K562 (cell line): ENCODE measurements around the gene ETS2. TPM values are rescaled to one million over a fixed set of nuclear protein-coding genes. Genes with fewer than 3 reads are reported as not detected.

Experiments
- C11orf30 ChIP-seq: fragments of 450-650 bp; IDR thresholded peaks from 2 replicates; pipeline ENCODE4 v1.6.1; 2016; ENCODE audit warnings: low read depth, mild to moderate bottlenecking
- CBFA2T3 ChIP-seq: fragments of 450-650 bp; IDR thresholded peaks from 2 replicates; pipeline ENCODE4 v1.6.1; 2017
- CEBPG ChIP-seq, 3 experiments: fragments of 200-800 bp in 1 of 3; sonication (Bioruptor generic) in 1 of 3; sonication (generic) in 1 of 3; formaldehyde crosslinking in 1 of 3; IDR thresholded peaks in 2 of 3; conservative IDR thresholded peaks in 1 of 3; 2 replicates each; pipeline versions ENCODE4 v1.6.1 to v1.8.0; 2016 to 2022; ENCODE audit warnings: missing compliant biosample characterization in 2 of 3, missing genetic modification characterization in 2 of 3, mild to moderate bottlenecking in 1 of 3, missing genetic modification reagents in 1 of 3
- EGR1 ChIP-seq: fragments of 450-650 bp; conservative IDR thresholded peaks from 2 replicates; pipeline ENCODE4 v1.6.1; 2017; ENCODE audit warnings: mild to moderate bottlenecking
- FOXM1 ChIP-seq, 2 experiments: fragments of 450-650 bp in 1 of 2; sonication (generic) in 1 of 2; formaldehyde crosslinking in 1 of 2; IDR thresholded peaks; 2 replicates each; pipeline versions ENCODE4 v1.6.1 to v1.9.0; 2017 to 2022; ENCODE audit warnings: low read depth in 2 of 2, mild to moderate bottlenecking in 2 of 2, missing genetic modification reagents in 1 of 2, moderate library complexity in 1 of 2
- FUS ChIP-seq: fragments of 200-400 bp; formaldehyde crosslinking; optimal IDR thresholded peaks from 2 replicates; pipeline ENCODE3; 2017; ENCODE audit warnings: low read depth, low read length
- ILK ChIP-seq: fragments of 450-650 bp; IDR thresholded peaks from 2 replicates; pipeline ENCODE4 v1.6.1; 2016; ENCODE audit warnings: missing genetic modification characterization, low read depth, mild to moderate bottlenecking, missing compliant biosample characterization, moderate library complexity, borderline replicate concordance
- PTBP1 ChIP-seq: fragments of 200-400 bp; formaldehyde crosslinking; IDR thresholded peaks from 2 replicates; pipeline ENCODE4 v1.6.1; 2017; ENCODE audit warnings: low read depth, low read length
- RCOR1 ChIP-seq, 2 experiments: IDR thresholded peaks; 2 replicates each; pipeline ENCODE4 v1.6.1; 2012; ENCODE audit warnings: low read depth in 2 of 2, low read length in 2 of 2, borderline replicate concordance in 1 of 2, improper control_type of control experiment in 1 of 2
- RFX1 ChIP-seq: fragments of 450-650 bp; IDR thresholded peaks from 2 replicates; pipeline ENCODE4 v1.6.1; 2016; ENCODE audit warnings: mild to moderate bottlenecking, moderate library complexity
- RHOXF2B ChIP-seq: fragments of 250-450 bp; sonication (Bioruptor Pico); conservative IDR thresholded peaks from 2 replicates; pipeline ENCODE4 v1.5.1; 2021
- TCF3 ChIP-seq: sonication (generic); formaldehyde crosslinking; IDR thresholded peaks from 2 replicates; pipeline ENCODE4 v1.4.0; 2020; ENCODE audit warnings: mild to moderate bottlenecking, missing genetic modification reagents
- TFAM ChIP-seq: fragments of 250-450 bp; sonication (Bioruptor Pico); conservative IDR thresholded peaks from 2 replicates; pipeline ENCODE4 v1.5.0; 2021; ENCODE audit warnings: mild to moderate bottlenecking, moderate library complexity
- XRCC5 ChIP-seq: fragments of 200-400 bp; formaldehyde crosslinking; IDR thresholded peaks from 2 replicates; pipeline ENCODE4 v1.6.1; 2017; ENCODE audit warnings: low read depth, mild to moderate bottlenecking, low read length
- YY1 ChIP-seq, 3 experiments: IDR thresholded peaks; 2 replicates each; pipeline ENCODE4 v1.6.1; 2011; ENCODE audit warnings: low read length in 2 of 3, mild to moderate bottlenecking in 2 of 3, moderate library complexity in 2 of 3, borderline replicate concordance in 1 of 3, control low read depth in 1 of 3, low read depth in 1 of 3; ENCODE audit not compliant: insufficient read depth in 3 of 3, insufficient replicate concordance in 2 of 3, control insufficient read depth in 1 of 3, insufficient read length in 1 of 3; ENCODE audit errors: extremely low read depth in 1 of 3
- ZNF143 ChIP-seq: sonication (generic); formaldehyde crosslinking; IDR thresholded peaks from 2 replicates; pipeline ENCODE4 v1.9.0; 2022; ENCODE audit warnings: mild to moderate bottlenecking, missing genetic modification reagents
- ZNF24 ChIP-seq: fragments of 450-650 bp; IDR thresholded peaks from 2 replicates; pipeline ENCODE4 v1.6.1; 2016
- ZNF354B ChIP-seq: fragments of 250-450 bp; sonication (Bioruptor Pico); IDR thresholded peaks from 2 replicates; pipeline ENCODE4 v1.4.0; 2020
- ZNF384 ChIP-seq: IDR thresholded peaks from 2 replicates; pipeline ENCODE4 v1.6.1; 2012; ENCODE audit warnings: low read depth, low read length, improper control_type of control experiment
- ZNF584 ChIP-seq: fragments of 200-800 bp; sonication (Bioruptor generic); IDR thresholded peaks from 2 replicates; pipeline ENCODE4 v1.6.1; 2016; ENCODE audit warnings: low read depth, mild to moderate bottlenecking, missing genetic modification characterization, missing compliant biosample characterization
- ZSCAN32 ChIP-seq: fragments of 450-650 bp; formaldehyde crosslinking; IDR thresholded peaks from 2 replicates; pipeline ENCODE4 v1.4.0; 2020; ENCODE audit warnings: mild to moderate bottlenecking, moderate library complexity
- polyA plus RNA-seq, 8 experiments: library from polyadenylated mRNA; depleted of rRNA in 4 of 8; stranded (reverse) in 5 of 8; unstranded in 3 of 8; fragments of >200 nt; fragmentation: Nextera tagmentation in 2 of 8; fragmentation: Illumina TruSeq in 1 of 8; extraction: Ambion mirVana in 2 of 8; extraction: Trizol in 1 of 8; gene quantifications; 2 replicates each; pipeline versions ENCODE4 v1.2.1 to v1.2.3, GENCODE V29; 2011 to 2014; ENCODE audit warnings: inconsistent platforms in 1 of 8, missing spikeins in 1 of 8
- total RNA-seq, 7 experiments: library from RNA; depleted of rRNA in 6 of 7; stranded (reverse); fragments of >200 nt in 6 of 7; fragmentation: Illumina TruSeq in 2 of 7; extraction: Trizol in 2 of 7; gene quantifications; 2 replicates each; pipeline versions ENCODE4 v1.2.1 to v1.2.3, GENCODE V29; 2011 to 2021; ENCODE audit warnings: low replicate concordance in 1 of 7
- TF ChIP-seq, protein P1 (sequence below): sonication (generic); IDR thresholded peaks from 2 replicates; pipeline ENCODE4 v1.6.1; 2016
- TF ChIP-seq, protein P2 (sequence below): fragments of 250-450 bp; sonication (Bioruptor Pico); IDR thresholded peaks from 2 replicates; pipeline ENCODE4 v1.8.0; 2021; ENCODE audit warnings: moderate library complexity, mild to moderate bottlenecking, inconsistent platforms

ETS2 gene
- total and polyA plus RNA-seq, 9 of the 15 experiments (the other 6 are each of a cell fraction or from before 2014, with no cell fraction given): 1.7 to 24.4 (median 12.2) TPM

DNA sequence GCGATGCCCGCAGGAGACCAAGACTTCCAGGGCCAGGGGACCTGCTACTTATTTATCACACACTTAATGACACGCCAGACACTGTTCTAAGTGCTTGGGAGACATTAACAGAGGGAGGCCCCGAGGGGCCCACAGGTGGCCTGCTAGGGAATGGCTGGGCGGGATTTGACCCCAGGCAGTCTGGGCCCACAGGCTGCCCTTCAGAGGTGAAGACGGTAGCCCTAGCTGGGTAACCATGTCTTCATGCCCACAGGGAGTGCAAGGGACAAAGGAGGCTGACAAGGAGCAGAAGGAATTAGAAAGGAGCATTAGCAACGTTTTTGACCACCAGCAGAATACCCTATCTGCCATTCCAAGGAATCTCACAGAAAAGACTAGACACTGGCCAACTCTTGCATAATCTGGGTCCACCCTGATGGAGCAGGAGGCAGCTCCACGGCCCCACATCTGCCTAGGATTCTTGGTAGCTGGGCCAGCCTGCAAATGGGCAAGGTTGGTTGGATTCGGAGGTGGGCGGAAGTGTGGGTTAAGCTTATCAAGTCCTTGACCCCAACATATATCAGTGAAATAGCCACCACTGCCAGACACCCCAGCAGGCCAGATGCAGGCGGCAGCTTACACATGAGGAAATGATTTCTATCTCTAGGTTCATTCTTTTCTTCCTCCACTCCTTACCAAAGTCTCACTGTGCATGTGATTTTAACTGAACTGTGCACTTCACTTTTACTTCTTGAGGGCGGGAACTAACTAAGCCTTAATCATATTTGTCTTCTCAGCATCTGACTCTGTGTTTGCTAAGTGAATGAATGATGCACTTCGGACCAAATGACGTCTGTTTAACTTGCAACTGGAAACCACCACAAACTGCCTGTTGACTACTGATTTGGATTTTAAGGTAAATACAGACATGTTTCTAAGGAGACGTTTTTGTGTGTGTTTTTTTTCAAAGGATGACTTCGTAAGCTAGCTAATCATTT, 3.4 kb upstream of the ETS2 start (continued):
- TF ChIP-seq ZNF384: peak; percentile 53
- peak; percentile 63 for TF ChIP-seq FOXM1 (IDR thresholded peaks at IDR 0.05; ENCODE audit: low read depth)
- no peak for TF ChIP-seq FOXM1 (CRISPR knock-in tag; IDR thresholded peaks at IDR 0.05; ENCODE audit: low read depth)
- no peak for TF ChIP-seq XRCC5
- TF ChIP-seq ILK: no peak
- TF ChIP-seq ZNF354B (CRISPR knock-in tag): no peak
- TF ChIP-seq PTBP1: no peak
- TF ChIP-seq, protein P1, sequence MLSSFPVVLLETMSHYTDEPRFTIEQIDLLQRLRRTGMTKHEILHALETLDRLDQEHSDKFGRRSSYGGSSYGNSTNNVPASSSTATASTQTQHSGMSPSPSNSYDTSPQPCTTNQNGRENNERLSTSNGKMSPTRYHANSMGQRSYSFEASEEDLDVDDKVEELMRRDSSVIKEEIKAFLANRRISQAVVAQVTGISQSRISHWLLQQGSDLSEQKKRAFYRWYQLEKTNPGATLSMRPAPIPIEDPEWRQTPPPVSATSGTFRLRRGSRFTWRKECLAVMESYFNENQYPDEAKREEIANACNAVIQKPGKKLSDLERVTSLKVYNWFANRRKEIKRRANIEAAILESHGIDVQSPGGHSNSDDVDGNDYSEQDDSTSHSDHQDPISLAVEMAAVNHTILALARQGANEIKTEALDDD: 0 out of 2 replicates have a peak, but pooled peaks have one; percentile 23
- TF ChIP-seq RCOR1 (IDR thresholded peaks at IDR 0.05; ENCODE audit: borderline replicate concordance in 1 of 2, low read depth in 2 of 2, low read length in 2 of 2): 0 out of 4 replicates have a peak, but pooled peaks of 1 of the 2 experiments have one; percentile 2
- TF ChIP-seq CEBPG (CRISPR knock-in tag; IDR thresholded peaks at IDR 0.05): 0 out of 2 replicates have a peak, but pooled peaks have one; percentile 28
- TF ChIP-seq CEBPG (tag; conservative IDR thresholded peaks at IDR 0.05 in 1 of 2, IDR thresholded peaks at IDR 0.05 in 1 of 2): no peak
- TF ChIP-seq RFX1: peak; percentile 42
- TF ChIP-seq ZSCAN32 (CRISPR knock-in tag): no peak
- peak; percentile 99 for TF ChIP-seq ZNF24
- no peak for TF ChIP-seq FUS
- TF ChIP-seq TCF3: peak; percentile 53
- TF ChIP-seq CBFA2T3: peak; percentile 52
- TF ChIP-seq RHOXF2B: no peak
- peak; percentile 51; the same call in 1 of the 2 replicates for TF ChIP-seq C11orf30
- no peak for TF ChIP-seq EGR1
- no peak for TF ChIP-seq YY1 (IDR thresholded peaks at IDR 0.05; ENCODE audit: borderline replicate concordance in 1 of 3, control insufficient read depth in 1 of 3, extremely low read depth in 1 of 3, insufficient read depth in 3 of 3, insufficient read length in 1 of 3, insufficient replicate concordance in 2 of 3, low read depth in 1 of 3, low read length in 2 of 3)
- no peak for TF ChIP-seq ZNF584 (CRISPR knock-in tag)
- no peak for TF ChIP-seq ZNF143 (CRISPR knock-in tag)
- no peak for TF ChIP-seq TFAM (CRISPR knock-in tag)
- TF ChIP-seq, protein P2, sequence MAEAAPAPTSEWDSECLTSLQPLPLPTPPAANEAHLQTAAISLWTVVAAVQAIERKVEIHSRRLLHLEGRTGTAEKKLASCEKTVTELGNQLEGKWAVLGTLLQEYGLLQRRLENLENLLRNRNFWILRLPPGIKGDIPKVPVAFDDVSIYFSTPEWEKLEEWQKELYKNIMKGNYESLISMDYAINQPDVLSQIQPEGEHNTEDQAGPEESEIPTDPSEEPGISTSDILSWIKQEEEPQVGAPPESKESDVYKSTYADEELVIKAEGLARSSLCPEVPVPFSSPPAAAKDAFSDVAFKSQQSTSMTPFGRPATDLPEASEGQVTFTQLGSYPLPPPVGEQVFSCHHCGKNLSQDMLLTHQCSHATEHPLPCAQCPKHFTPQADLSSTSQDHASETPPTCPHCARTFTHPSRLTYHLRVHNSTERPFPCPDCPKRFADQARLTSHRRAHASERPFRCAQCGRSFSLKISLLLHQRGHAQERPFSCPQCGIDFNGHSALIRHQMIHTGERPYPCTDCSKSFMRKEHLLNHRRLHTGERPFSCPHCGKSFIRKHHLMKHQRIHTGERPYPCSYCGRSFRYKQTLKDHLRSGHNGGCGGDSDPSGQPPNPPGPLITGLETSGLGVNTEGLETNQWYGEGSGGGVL: no peak
